ENCODE measurements around the gene PRKCD.

The PRKCD gene

GRCh38 chr3:53225651-53226050 lies 64.6 kb downstream of the PRKCD start:
- TF ChIP-seq, protein P1, sequence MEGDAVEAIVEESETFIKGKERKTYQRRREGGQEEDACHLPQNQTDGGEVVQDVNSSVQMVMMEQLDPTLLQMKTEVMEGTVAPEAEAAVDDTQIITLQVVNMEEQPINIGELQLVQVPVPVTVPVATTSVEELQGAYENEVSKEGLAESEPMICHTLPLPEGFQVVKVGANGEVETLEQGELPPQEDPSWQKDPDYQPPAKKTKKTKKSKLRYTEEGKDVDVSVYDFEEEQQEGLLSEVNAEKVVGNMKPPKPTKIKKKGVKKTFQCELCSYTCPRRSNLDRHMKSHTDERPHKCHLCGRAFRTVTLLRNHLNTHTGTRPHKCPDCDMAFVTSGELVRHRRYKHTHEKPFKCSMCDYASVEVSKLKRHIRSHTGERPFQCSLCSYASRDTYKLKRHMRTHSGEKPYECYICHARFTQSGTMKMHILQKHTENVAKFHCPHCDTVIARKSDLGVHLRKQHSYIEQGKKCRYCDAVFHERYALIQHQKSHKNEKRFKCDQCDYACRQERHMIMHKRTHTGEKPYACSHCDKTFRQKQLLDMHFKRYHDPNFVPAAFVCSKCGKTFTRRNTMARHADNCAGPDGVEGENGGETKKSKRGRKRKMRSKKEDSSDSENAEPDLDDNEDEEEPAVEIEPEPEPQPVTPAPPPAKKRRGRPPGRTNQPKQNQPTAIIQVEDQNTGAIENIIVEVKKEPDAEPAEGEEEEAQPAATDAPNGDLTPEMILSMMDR (conservative IDR thresholded peaks at IDR 0.05; ENCODE audit: low read length), result no peak
- H3K4me3 ChIP-seq (ENCODE audit: low read length), result no peak overlapping the region
- no peak for DNase-seq (ENCODE audit: low read depth)

DNA sequence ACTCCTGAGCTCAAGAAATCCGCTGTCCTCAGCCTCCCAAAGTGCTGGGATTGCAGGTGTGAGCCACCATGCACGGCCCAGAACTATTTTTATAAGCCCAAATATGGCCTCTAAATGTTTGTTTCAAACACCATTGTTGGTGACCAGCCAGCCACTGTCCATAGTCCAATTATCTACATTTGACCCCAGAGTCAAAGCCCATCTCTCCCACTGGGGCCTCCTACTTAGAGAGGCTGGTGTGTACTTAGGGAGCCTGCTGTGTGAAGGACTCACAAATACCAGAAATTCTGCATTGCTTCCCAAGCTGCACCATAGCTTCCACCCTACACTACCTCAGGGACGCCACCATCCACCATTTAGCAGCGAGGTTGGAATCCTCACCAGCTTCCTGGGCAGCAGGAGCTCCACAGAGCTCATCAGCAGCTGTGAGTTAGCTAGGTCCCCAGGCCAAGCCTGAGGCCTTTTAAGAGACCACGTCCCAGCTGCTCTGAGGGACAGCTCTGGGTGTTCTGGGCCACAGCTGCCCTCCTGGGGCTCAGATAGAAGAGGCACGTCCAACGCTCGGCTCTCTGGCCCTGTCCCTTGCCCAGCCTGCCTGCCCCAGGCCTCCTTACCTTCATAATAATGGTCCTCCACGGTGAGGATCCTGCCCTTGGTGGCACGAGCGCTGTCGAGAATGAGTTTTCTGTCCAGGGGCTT lies 65.3 kb downstream of the PRKCD start:
- no peak for DNase-seq (ENCODE audit: low read depth)
- TF ChIP-seq, protein P1 (conservative IDR thresholded peaks at IDR 0.05; ENCODE audit: low read length), result no peak
- H3K4me3 ChIP-seq (ENCODE audit: low read length), result no peak overlapping the region

DNA sequence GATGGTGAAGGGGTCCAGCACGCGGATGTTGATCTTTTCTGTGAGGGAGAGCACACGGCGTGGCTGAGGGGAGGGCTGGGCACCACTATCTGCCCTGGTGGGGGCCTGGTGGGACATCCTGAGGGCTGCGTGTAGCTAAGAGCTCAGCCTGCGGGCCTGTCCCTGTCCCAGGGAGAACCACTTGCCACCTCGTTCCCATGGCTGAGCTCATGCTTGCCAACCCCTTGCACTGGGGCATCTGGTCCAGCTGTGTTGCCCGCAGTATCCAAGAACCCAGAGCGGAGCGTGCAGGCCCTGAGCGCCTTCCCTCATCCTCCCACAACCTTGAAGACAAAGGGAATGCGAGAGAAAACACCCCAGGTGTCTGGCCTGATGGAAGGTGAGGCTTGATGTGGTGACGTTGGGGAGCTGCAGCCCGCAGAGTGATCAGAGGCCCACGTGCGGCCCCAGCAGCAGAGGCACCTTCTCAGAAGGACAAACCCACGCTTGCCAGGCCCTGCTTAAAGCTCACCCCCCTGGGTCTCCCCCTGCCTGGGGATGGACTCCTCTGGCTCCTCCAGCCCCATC lies 65.9 kb downstream of the PRKCD start:
- H3K4me3 ChIP-seq (ENCODE audit: low read length), result no peak overlapping the region
- TF ChIP-seq, protein P1 (conservative IDR thresholded peaks at IDR 0.05; ENCODE audit: low read length), result no peak
- no peak for DNase-seq (ENCODE audit: low read depth)

DNA sequence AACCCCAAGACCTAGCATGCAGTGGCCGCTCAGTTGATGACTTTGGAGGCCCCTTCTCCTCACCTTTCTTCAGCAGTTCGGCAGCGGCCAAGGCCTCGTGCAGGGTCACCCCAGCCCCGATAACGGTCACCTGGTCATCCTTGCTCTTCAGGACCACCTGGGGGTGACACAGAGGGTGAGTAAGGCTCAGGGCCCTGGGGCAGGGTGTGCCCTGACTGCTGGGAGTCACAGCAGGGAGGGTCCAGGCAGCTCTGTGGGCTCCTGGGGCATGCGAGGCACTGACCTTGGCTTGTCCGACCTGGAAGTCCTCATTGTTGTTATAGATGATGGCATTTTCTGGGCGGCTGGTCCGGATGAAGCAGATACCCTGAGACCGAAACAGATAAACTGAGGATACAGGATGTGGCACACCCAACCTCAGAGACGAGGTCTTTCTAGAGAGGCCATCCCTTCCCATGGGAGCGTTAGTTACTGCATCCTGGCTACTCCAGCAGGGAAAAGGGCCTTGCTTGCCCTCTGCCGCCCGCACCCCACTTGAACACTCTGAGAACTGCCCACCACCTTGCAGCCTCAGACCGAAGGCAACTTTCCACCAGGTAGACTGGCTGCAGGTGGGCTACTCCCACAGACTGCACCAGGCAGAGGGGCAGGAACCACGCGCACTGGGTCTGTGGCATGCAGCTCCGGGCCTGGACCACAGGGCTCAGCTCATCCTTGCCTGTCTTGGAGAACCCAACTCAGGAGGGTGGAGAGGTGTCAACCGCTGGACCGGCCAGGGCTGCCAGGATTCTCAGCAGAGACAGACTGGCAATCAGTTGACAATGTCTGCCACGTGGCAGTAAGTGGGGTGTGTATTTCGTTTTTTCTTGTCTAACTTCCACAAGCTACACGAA lies 67.2 kb downstream of the PRKCD start:
- DNase-seq (ENCODE audit: low read depth), result no peak
- H3K4me3 ChIP-seq (ENCODE audit: low read length), result no peak overlapping the region

GRCh38 chr3:53229171-53229570 lies 68.2 kb downstream of the PRKCD start:
- H3K4me3 ChIP-seq (ENCODE audit: low read length), result no peak overlapping the region
- TF ChIP-seq, protein P1 (conservative IDR thresholded peaks at IDR 0.05; ENCODE audit: low read length), result no peak
- no peak for DNase-seq (ENCODE audit: low read depth)

More for the DNA sequence above, 67.2 kb downstream of the PRKCD start:
- TF ChIP-seq, protein P1 (conservative IDR thresholded peaks at IDR 0.05; ENCODE audit: low read length), result no peak

- H3K4me3 ChIP-seq (ENCODE audit: low read length), result no peak overlapping the region
- TF ChIP-seq, protein P1 (conservative IDR thresholded peaks at IDR 0.05; ENCODE audit: low read length), result no peak
- no peak for DNase-seq (ENCODE audit: low read depth)
Measured at GRCh38 chr3:53229606-53230005, 68.6 kb downstream of the PRKCD start.
